VCaP (cell line): ENCODE measurements around the gene COPS7A.

Source experiments
- H3K27ac ChIP-seq: fragments of 450-650 bp; 2 replicates; pipeline ENCODE4 v1.5.1; 2017
- TF ChIP-seq, protein P1 (sequence below): fragments of 450-650 bp; conservative IDR thresholded peaks from 2 replicates; pipeline ENCODE4 v1.5.1; 2017; ENCODE audit warnings: mild to moderate bottlenecking, moderate library complexity

Gene COPS7A

DNA sequence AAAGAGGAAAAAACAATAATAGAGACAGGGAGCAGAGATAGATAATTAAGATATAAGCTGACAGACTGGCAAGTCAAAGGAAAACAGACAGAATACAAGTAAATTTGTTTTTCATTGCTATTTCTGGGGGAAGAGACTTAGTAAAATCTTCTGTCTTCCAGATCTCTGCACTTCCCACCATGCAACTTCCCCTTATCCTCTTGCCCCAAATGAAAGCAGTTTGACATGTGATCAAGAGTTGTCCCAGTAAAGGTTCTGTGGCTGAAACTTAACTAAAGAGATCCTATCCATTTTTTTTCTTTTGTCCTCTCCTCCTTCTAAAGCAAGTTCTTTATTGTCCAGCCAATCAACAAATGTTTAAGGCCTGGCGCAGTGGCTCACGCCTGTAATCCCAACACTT is 30.6 kb downstream of the COPS7A start:
- peak overlapping the region; percentile 98 for H3K27ac ChIP-seq
- TF ChIP-seq, protein P1, sequence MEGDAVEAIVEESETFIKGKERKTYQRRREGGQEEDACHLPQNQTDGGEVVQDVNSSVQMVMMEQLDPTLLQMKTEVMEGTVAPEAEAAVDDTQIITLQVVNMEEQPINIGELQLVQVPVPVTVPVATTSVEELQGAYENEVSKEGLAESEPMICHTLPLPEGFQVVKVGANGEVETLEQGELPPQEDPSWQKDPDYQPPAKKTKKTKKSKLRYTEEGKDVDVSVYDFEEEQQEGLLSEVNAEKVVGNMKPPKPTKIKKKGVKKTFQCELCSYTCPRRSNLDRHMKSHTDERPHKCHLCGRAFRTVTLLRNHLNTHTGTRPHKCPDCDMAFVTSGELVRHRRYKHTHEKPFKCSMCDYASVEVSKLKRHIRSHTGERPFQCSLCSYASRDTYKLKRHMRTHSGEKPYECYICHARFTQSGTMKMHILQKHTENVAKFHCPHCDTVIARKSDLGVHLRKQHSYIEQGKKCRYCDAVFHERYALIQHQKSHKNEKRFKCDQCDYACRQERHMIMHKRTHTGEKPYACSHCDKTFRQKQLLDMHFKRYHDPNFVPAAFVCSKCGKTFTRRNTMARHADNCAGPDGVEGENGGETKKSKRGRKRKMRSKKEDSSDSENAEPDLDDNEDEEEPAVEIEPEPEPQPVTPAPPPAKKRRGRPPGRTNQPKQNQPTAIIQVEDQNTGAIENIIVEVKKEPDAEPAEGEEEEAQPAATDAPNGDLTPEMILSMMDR = no peak

DNA sequence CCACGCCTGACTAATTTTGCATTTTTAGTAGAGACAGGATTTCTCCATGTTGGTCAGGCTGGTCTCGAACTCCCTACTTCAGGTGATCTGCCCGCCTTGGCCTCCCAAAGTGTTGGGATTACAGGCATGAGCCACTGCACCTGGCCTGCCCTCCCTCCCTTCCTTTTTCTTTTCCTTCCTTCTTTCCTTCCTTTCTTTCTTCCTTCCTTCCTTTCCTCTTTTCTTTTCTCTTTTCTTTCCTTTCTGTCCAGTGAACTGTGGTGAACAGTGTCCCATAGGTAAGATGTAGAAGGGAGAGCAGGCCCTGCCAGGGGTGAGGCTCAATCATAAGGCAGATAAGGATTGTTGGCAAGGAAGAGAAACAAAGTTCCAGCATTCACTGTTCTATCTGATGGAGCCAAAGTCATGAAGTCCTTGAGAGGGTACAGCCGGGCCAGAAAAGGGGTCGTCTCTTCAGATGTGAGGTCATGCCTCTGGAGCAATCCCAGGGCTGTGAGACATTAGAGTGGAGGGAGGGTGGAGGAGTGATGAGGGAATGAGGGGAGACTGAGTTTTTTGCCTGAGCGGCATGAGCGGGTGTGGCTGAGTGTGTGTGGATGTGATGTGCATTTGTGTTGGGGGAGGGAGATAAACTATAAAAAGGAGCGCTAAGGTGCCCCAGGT is 33.3 kb downstream of the COPS7A start:
- H3K27ac ChIP-seq = no peak overlapping the region
- TF ChIP-seq, protein P1 = no peak

DNA sequence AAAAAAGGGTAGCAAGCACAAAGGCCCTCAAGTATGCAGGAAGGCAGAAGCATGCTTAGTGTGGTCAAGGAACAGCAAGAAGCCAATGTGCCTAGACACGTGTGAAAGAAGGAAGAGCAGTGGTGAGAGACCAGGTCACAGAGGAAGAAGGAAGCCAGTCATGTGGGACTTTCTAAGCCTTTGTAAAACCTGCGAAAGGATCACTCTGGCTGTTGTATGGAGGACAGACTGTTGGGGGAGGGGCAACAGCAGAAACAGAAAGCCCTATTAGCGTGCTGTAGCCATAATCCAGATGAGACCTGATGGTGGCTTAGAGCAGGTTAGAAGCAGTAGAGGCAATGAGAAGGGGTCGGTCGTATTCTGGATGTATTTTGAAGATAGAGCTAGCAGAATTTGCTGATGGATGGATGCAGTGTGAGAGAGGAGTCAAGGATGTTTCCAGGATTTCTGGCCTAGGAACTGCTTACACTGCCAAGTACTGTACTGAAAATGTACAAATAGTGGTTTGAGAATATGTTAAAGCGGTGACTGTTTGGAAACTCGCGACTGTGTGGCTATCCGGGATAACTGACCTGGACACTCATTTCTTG is 34.8 kb downstream of the COPS7A start:
- TF ChIP-seq, protein P1 = no peak
- H3K27ac ChIP-seq = no peak overlapping the region

DNA sequence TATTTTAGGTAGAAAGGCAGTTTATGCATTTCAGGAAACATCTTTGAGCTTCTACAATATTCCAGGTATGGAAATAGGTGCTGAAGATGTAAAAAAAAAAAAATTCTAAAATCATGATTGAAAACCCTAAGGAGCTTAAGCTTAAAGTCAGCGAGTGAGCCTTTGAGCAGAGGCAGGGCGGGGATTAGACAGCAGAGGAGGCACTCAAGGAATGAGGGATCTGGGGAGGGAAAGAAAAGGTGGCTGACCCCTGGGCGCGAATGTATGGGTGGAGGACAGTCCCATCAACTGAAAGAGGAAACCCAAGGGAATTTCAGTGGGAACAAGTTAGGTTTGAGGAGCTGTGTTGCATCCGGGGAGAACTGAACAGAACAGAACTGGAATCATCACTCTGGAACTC is 35.9 kb downstream of the COPS7A start:
- H3K27ac ChIP-seq = peak overlapping the region; percentile 38
- TF ChIP-seq, protein P1 = no peak

DNA sequence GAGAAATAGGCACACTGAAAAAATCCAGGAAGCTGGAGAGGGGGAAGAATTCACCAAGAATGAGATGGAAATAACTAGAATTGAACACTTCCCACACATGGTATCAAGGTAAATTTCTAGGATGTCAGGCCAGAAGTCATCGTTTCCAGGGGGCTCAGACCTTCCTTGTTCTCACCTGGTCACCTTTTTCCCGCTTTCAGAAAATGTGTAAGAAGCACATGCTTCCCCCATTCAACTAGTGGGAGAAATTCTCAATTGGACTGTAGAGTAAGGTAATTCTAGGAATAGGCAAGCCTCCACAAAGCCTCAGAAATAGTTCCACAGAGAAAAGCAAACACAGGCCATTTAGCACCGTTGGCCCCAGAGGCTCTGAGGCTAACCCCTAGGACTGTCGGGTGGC is 39.5 kb downstream of the COPS7A start:
- peak overlapping the region; percentile 97 for H3K27ac ChIP-seq
- TF ChIP-seq, protein P1 = no peak

DNA sequence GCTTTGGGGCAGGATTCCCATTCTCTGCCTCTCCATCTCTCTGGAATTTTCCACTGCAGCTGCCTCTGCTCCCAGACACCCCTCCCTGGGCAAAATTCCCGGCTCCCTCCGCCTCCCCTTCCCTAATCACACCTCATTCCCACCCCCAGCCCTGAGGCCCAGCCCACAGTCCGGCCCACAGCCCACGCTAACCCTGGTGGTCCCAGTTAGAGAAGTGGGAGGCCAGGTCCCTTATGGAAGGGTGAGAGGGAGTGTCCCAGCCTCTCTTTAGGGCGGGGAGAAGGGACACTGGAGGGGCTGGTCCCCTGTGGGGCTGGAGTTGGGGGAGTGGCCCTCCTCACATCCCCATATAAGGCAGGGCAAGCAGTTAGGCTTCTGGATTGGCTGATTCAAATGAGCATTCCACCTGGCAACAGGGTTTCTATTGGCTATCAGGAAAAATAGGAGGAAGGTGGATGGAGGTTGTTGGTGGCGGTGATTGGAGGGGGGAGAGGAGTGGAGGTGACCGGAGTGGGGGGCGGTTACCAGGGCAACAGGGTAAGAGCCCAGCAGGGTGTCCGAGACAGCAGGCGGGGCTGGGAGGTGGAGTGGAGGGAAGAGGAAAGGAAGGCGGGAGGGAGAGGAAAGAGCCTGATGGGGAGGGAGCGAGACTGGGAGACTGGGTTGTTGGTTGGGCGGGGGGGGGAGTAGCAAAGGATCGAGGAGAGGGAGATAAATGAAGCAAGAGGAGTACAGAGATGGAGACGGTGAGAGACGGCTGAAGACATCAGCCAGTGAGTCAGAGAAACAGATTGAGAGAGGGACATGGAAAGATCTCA is 40.4 kb downstream of the COPS7A start:
- H3K27ac ChIP-seq = peak overlapping the region; percentile 97

More for the DNA sequence above, 40.4 kb downstream of the COPS7A start:
- TF ChIP-seq, protein P1 = no peak
